Transverse colon (tissue), 4 donors: Measurements from ENCODE around the gene CXCL17. TPM values are rescaled to one million over a fixed set of nuclear protein-coding genes. Genes with fewer than 3 reads are reported as not detected.

ENCODE experiments used
- DNase-seq: peaks from one replicate; pipeline ENCODE4 v3.0.0-alpha.2; 2019
- H3K27ac ChIP-seq, 4 donors: fragments of 200-600 bp; sonication (generic); 2 replicates each; pipeline ENCODE4 v1.5.1; 2016 to 2018; ENCODE audit warnings: inconsistent platforms in 4 of 4
- H3K27me3 ChIP-seq: fragments of 200-600 bp; sonication (generic); 2 replicates; pipeline ENCODE4 v1.5.1; 2017; ENCODE audit warnings: inconsistent platforms
- H3K36me3 ChIP-seq, 4 donors: fragments of 200-600 bp; sonication (generic); 2 replicates each; pipeline ENCODE4 v1.5.1; 2017 to 2019; ENCODE audit warnings: inconsistent platforms in 4 of 4
- H3K4me1 ChIP-seq, 4 donors: fragments of 200-600 bp; sonication (generic); 2 replicates each; pipeline ENCODE4 v1.5.1; 2017 to 2020; ENCODE audit warnings: inconsistent platforms in 4 of 4
- H3K4me3 ChIP-seq, 4 donors: fragments of 200-600 bp; sonication (generic); 1 replicate in 1 of 4; 2 replicates in 3 of 4; pipeline versions ENCODE4 v1.5.1 to v1.6.1; 2017 to 2019; ENCODE audit warnings: inconsistent platforms in 4 of 4
- H3K9me3 ChIP-seq, 2 donors: fragments of 200-600 bp; sonication (generic); 2 replicates each; pipeline ENCODE4 v1.5.1; 2017 to 2019; ENCODE audit warnings: inconsistent platforms in 2 of 2
- CTCF ChIP-seq, 5 experiments: fragments of 200-600 bp in 3 of 5; fragments of 450-650 bp in 2 of 5; sonication (generic) in 3 of 5; IDR thresholded peaks; 1 replicate in 2 of 5; 2 replicates in 3 of 5; pipeline ENCODE4 v1.5.1; 2016 to 2017; ENCODE audit warnings: antibody characterized with exemption in 5 of 5, inconsistent platforms in 3 of 5, mild to moderate bottlenecking in 2 of 5, moderate library complexity in 1 of 5
- EP300 ChIP-seq: sonication (generic); formaldehyde crosslinking; IDR thresholded peaks from one replicate; pipeline ENCODE4 v1.6.1; 2017; ENCODE audit warnings: antibody characterized with exemption, low read depth
- POLR2A ChIP-seq: fragments of 450-650 bp; IDR thresholded peaks from one replicate; pipeline ENCODE4 v1.6.1; 2016; ENCODE audit warnings: antibody characterized with exemption, mild to moderate bottlenecking, moderate library complexity
- POLR2AphosphoS5 ChIP-seq, 3 donors: sonication (generic); formaldehyde crosslinking; IDR thresholded peaks; one replicate each; pipeline ENCODE4 v1.6.1; 2016; ENCODE audit warnings: antibody characterized with exemption in 3 of 3
- WGBS, 2 donors: methylation state at CpG; one replicate each; pipeline ENCODE4 v1.1.5; 2018; ENCODE audit warnings: low coverage in 1 of 2; 5-methylcytosine and 5-hydroxymethylcytosine counted together
- in situ Hi-C, 4 donors: fragments of 200-750 bp; cut with MboI; loops; one replicate each; pipeline versions ENCODE4 v1.15.0 to v1.15.1; 2017; ENCODE audit warnings: low sequenced_read_pairs in 3 of 4, low pct_ligation_motif_present in 1 of 4, low pct_unique_long_range_greater_than_20kb in 1 of 4
- intact Hi-C: fragments of 100-400 bp; cut with DNase I; formaldehyde crosslinking; loops from one replicate; pipeline ENCODE4 v1.15.1; 2023; ENCODE audit warnings: low total_unique reads
- total RNA-seq, 4 donors: library from RNA; depleted of rRNA; stranded (reverse); fragments of >200 nt; gene quantifications; one replicate each; pipeline ENCODE4 v1.1.0, GENCODE V29; 2016

Gene CXCL17
- total RNA-seq, 4 donors from 2014 or later: not detected

DNA sequence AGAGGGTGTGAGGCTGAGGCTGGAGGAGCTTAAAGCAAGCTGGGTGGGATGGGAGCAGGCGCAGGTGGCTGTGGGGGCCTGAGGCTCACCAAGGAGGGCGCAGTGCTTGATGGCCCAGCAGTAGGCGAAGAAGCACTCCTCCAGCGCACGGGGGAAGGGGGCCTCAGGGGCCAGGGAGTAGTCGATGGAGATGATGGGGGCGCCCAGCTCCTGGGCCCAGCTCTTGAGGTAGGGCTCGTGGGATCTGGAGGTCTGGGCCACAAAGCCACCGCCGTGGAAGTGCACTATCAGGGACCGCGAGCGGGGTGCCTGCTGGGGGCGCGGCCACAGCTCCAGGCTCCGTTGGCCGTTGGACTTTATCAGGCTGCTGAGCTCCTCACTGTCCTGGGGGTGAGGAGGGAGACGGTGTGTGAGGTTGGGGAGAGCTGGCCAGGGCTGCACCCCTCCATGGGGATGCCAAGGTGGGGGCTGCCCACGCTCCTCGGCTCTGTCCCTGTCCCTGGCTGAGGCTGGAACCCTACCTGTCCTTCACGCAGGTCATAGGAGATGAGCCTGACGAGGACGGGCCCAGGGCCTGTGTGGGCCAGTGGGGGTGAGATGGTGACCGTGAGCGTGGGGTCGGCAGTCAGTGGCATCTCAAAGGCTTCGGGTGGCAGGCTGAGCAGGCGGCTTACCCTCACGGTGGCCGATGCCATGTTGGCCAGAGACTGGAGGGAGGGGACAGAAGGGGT lies 35.5 kb downstream of the CXCL17 start:
- TF ChIP-seq POLR2A: no peak
- no peak for TF ChIP-seq EP300
- TF ChIP-seq POLR2AphosphoS5 (IDR thresholded peaks at IDR 0.05): no peak
- no peak for TF ChIP-seq CTCF (IDR thresholded peaks at IDR 0.05)
- Histone ChIP-seq H3K36me3 (no peaks in the 10 kb centered on the region), H3K27ac (no peak overlapping the region), H3K4me3 (no peak overlapping the region), H3K27me3 (no peaks in the 10 kb centered on the region), H3K4me1 (peaks cover 0 to 10% (median 3%) of the 10 kb centered on the region in 4 donors), H3K9me3 (no peaks in the 10 kb centered on the region)
- in situ Hi-C loops (no loop called here), intact Hi-C loops (no loop called here)
- WGBS, 2 donors: 97 to 100% methylated on average over 7 to 16 of the region's 30 CpGs
- no peak for DNase-seq

- H3K27me3 ChIP-seq: no peaks in the 10 kb centered on the region
- WGBS, 2 donors: 92% methylated on average over 11 of the region's 11 CpGs; no CpG with 5 or more reads in 1 of the 2 donors
- intact Hi-C loops (no loop called here), in situ Hi-C loops (no loop called here)
- H3K36me3 ChIP-seq: no peaks in the 10 kb centered on the region
- peaks cover 4 to 17% (median 12%) of the 10 kb centered on the region in 4 donors for H3K4me1 ChIP-seq
- no peak overlapping the region for H3K27ac ChIP-seq
- DNase-seq: no peak
- no peak overlapping the region for H3K4me3 ChIP-seq
- H3K9me3 ChIP-seq: no peaks in the 10 kb centered on the region
- TF ChIP-seq EP300 (no peak), POLR2AphosphoS5 (IDR thresholded peaks at IDR 0.05) (no peak)
Observed at GRCh38 chr19:42406111-42406510, 36.6 kb downstream of the CXCL17 start.

DNA sequence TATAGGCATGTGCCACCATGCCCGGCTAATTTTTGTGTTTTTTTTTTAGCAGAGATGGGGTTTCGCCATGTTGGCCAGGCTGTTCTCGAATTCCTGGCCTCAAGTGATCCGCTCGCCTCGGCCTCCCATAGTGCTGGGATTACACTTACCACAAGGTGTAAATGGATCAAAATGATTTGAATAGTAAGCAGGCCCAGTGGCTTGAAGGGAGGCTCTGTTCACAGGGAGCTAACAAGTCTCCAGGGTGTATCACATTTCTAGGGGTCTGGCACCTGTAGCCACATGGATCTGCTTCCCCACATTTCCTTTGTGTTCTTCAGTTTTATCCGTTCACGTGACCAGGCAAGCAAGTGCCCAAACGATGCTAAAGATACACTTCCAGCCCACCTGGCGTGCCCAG lies 39.2 kb downstream of the CXCL17 start:
- H3K27ac ChIP-seq: no peak overlapping the region
- no peaks in the 10 kb centered on the region for H3K36me3 ChIP-seq
- 67 to 97% methylated on average over 1 to 10 of the region's 10 CpGs for WGBS, 2 donors
- in situ Hi-C loops (no loop called here), intact Hi-C loops (no loop called here)
- no peak for DNase-seq
- no peaks in the 10 kb centered on the region for H3K27me3 ChIP-seq
- no peak for TF ChIP-seq CTCF (IDR thresholded peaks at IDR 0.05)
- no peak for TF ChIP-seq EP300
- TF ChIP-seq POLR2A: no peak
- TF ChIP-seq POLR2AphosphoS5 (IDR thresholded peaks at IDR 0.05): no peak
- H3K4me3 ChIP-seq: no peak overlapping the region
- peaks cover 6 to 17% (median 12%) of the 10 kb centered on the region in 4 donors for H3K4me1 ChIP-seq
- H3K9me3 ChIP-seq: no peaks in the 10 kb centered on the region

DNA sequence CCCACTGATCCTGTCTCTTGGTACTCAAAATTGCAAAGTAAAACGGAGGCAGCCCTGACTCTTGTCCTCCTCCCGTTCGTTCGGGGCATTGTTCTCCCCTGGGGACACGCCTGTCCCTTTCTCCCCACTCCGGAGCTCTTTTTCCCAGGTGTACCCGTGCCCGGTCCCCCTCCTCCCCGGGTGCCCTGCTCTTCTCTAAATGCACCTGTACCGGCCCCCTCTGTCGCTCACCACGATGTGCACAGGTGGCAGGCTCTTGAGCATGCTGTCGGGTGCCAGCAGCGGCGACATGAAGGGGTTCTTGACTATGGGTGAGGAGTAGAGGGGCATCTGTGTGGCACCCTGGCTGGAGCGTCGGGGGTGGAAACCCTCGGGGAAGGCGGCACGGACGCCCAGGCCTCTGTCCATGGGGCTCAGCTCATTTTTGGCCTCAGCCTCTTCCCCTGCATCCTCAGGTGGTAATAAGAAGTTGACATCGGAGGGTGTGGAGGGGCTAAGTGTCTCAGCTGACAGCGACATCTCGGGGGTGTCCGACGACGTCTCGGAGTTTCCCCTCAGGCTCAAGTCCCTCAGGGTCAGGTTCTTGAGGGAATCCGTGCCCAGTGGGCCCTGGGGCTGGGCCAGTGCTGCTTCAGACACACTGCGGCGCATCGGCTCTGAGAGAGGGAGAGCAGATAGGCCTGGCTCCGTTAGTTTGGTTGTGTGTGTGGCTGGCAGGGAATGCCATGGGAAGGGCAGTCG lies 40.2 kb downstream of the CXCL17 start:
- in situ Hi-C loops: no loop called here
- 77% methylated on average over 33 of the region's 34 CpGs; no CpG with 5 or more reads in 1 of the 2 donors for WGBS, 2 donors

More for the DNA sequence above, 40.2 kb downstream of the CXCL17 start:
- no peak for TF ChIP-seq POLR2AphosphoS5 (IDR thresholded peaks at IDR 0.05)
- intact Hi-C loops: no loop called here
- Histone ChIP-seq H3K36me3 (no peaks in the 10 kb centered on the region), H3K27ac (no peak overlapping the region), H3K27me3 (no peaks in the 10 kb centered on the region), H3K4me3 (peak overlapping the region in 1 of 4 donors; percentile 61), H3K4me1 (peaks cover 11 to 22% (median 17%) of the 10 kb centered on the region in 4 donors), H3K9me3 (no peaks in the 10 kb centered on the region)
- no peak for DNase-seq
